ENCODE measurements around the gene GNAI3.

GNAI3 gene

DNA sequence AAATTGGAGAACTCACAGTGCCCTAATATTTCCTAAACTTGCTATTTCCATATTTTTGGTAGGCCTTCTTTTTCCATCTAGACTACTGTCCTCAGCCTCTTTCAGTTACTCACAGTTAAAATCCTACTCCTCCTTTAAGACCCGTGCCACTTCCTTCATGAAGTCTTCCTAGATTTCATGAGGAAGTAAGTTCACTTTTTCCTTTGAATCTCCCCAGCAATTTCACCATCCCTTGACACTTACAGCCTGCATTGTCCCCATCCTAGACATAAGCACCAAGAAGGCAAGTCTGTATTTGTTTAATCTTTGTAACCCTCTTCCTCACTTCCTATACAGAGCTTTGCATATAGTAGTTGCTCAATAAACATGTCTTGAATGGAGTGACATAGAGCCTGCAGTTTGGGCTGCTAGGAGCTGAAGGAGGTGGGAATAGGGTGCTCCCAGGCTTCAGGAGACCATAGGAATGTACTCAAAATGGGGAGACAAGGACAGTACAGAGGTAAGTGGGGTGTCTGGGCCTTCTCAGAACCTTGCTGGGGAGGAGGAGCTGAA lies 14.0 kb upstream of the GNAI3 start:
- Histone ChIP-seq H3K4me1 (ENCODE audit: control insufficient read depth, insufficient read depth, low read length, poor library complexity, severe bottlenecking) (peaks cover 22% of the 10 kb centered on the region), H3K36me3 (ENCODE audit: control insufficient read depth, insufficient read depth, low read length) (no peaks in the 10 kb centered on the region), H3K27ac (ENCODE audit: insufficient read depth, low read length, poor library complexity, severe bottlenecking) (no peak overlapping the region), H3K9me3 (ENCODE audit: control insufficient read depth, low read length) (no peaks in the 10 kb centered on the region), H3K4me3 (ENCODE audit: insufficient read depth, low read depth, low read length, poor library complexity, severe bottlenecking) (no peak overlapping the region), H3K27me3 (replicated peaks; ENCODE audit: control insufficient read depth, insufficient read depth, low read length, poor library complexity, severe bottlenecking) (no peaks in the 10 kb centered on the region)
- DNase-seq: no peak

DNA sequence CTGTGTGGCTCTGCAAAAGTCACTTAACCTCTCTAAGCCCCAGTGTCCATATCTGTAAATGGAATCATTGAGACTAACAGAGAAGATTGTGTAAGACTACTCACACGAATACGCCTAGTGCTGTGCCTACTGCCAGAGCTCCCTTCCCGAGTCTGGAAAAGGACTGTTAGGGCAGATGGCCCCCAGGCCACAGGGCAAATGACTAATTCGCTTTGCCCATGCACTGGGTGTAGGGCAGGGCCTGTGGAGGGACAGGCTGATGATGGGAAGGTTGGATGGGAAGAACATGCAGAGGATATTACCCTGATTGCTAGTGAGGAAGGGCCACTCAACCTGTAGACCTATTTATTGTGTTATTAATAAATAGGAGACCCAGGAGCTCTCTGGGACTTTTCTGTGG lies 12.9 kb upstream of the GNAI3 start:
- H3K36me3 ChIP-seq (ENCODE audit: control insufficient read depth, insufficient read depth, low read length): no peaks in the 10 kb centered on the region
- no peaks in the 10 kb centered on the region for H3K9me3 ChIP-seq (ENCODE audit: control insufficient read depth, low read length)
- no peak overlapping the region for H3K27ac ChIP-seq (ENCODE audit: insufficient read depth, low read length, poor library complexity, severe bottlenecking)
- DNase-seq: no peak
- peaks cover 22% of the 10 kb centered on the region for H3K4me1 ChIP-seq (ENCODE audit: control insufficient read depth, insufficient read depth, low read length, poor library complexity, severe bottlenecking)
- H3K27me3 ChIP-seq (replicated peaks; ENCODE audit: control insufficient read depth, insufficient read depth, low read length, poor library complexity, severe bottlenecking): no peaks in the 10 kb centered on the region
- H3K4me3 ChIP-seq (ENCODE audit: insufficient read depth, low read depth, low read length, poor library complexity, severe bottlenecking): no peak overlapping the region

DNA sequence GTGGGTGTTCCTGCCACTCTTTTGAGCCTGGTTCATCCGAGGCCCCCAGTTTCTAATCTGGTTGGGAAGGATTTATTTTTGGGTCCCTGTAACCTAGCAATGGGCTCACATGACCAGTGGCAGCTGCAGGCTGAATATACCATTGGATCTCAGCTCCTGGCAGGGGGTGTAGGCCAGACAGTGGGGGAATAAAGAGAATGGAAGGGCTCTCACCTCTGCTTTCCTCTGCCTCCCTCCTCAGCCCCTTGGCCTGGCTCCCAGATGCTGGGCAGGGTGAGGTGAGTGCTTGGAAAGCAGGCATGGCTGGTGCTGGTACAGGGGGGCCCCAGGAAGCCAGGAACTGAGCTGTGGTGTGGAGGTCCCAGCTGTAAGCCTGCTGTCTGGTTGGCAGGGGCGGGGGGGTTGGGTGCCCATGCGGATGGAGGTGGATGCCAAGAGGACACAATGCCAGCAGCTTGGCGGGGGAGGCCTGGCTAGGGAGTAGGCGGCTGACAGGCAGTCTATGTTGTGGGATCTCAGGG lies 12.4 kb upstream of the GNAI3 start:
- Histone ChIP-seq H3K4me1 (ENCODE audit: control insufficient read depth, insufficient read depth, low read length, poor library complexity, severe bottlenecking) (peaks cover 18% of the 10 kb centered on the region), H3K9me3 (ENCODE audit: control insufficient read depth, low read length) (no peaks in the 10 kb centered on the region), H3K36me3 (ENCODE audit: control insufficient read depth, insufficient read depth, low read length) (no peaks in the 10 kb centered on the region), H3K27me3 (replicated peaks; ENCODE audit: control insufficient read depth, insufficient read depth, low read length, poor library complexity, severe bottlenecking) (no peaks in the 10 kb centered on the region), H3K27ac (ENCODE audit: insufficient read depth, low read length, poor library complexity, severe bottlenecking) (no peak overlapping the region), H3K4me3 (ENCODE audit: insufficient read depth, low read depth, low read length, poor library complexity, severe bottlenecking) (no peak overlapping the region)
- no peak for DNase-seq

DNA sequence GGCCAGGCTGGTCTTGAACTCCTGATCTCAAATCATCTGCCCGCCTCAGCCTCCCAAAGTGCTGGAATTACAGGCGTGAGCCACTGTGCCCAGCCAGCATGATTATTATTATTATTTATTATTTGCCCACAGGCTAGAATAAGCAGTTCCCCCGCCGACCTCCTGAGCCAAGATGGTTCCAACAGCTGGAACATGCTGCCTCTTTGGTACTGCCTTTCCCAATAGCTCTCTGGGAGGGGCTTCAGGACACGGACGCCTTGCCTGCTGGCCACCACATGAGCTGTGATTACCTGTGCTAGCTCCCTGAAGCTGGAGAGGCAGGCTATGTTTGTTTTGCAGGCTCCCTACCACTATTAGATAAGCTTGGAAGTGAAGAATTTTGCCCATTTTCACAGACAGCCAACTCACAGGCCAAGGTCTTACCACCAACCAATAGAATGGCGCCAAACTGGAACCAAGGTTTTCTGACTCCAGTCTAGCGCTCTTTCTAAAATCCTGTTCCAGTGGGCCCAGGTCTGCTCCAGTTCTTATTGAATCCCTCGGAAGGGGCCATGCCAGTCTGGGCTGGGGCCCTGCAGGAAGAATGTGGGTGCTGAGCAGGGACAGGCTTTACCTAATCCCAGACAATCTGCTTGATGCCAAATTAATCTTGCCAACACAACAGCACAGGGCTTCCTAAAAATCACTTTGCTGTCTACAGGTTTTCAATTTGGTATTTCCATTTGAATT lies 10.8 kb upstream of the GNAI3 start:
- Histone ChIP-seq H3K27me3 (replicated peaks; ENCODE audit: control insufficient read depth, insufficient read depth, low read length, poor library complexity, severe bottlenecking) (no peaks in the 10 kb centered on the region), H3K4me3 (ENCODE audit: insufficient read depth, low read depth, low read length, poor library complexity, severe bottlenecking) (no peak overlapping the region), H3K4me1 (ENCODE audit: control insufficient read depth, insufficient read depth, low read length, poor library complexity, severe bottlenecking) (peaks cover 2% of the 10 kb centered on the region), H3K36me3 (ENCODE audit: control insufficient read depth, insufficient read depth, low read length) (no peaks in the 10 kb centered on the region), H3K27ac (ENCODE audit: insufficient read depth, low read length, poor library complexity, severe bottlenecking) (no peak overlapping the region), H3K9me3 (ENCODE audit: control insufficient read depth, low read length) (no peaks in the 10 kb centered on the region)
- DNase-seq: no peak

DNA sequence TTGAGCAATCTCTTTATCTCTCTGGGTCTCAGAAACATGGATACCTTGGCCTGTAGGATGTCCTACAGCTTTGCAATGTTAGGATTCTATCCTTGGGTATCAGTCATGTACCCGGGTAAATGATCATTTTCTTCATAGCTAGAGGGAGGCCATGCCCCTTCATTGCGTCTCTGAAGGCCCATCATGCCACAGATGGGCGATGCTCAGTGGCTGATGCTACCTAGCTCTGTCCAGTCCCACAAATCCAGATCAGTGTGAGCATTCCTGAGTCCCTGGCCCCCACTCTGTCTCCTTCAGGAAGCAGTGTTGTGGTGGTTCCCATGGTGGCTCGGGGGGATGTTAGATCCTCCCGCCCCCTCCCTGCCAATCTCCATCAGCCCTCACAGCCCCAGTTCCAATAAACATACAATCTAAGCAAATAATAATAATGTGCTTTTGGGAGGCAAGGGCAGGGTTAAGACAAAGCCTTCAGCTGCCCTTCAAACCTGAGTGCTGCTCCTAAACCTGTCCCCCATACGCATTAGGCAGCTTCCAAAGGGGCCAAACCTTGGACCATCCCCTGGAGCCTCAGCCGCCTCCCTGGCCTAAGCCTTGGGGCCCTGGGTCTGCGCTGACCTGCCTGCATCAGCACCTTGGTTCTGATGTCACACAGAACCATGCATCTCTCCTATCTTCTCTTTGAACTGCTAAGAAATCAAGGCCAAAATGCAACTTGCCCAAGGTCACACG lies 9.4 kb upstream of the GNAI3 start:
- H3K27ac ChIP-seq (ENCODE audit: insufficient read depth, low read length, poor library complexity, severe bottlenecking): no peak overlapping the region
- H3K27me3 ChIP-seq (replicated peaks; ENCODE audit: control insufficient read depth, insufficient read depth, low read length, poor library complexity, severe bottlenecking): no peaks in the 10 kb centered on the region
- DNase-seq: no peak
- H3K9me3 ChIP-seq (ENCODE audit: control insufficient read depth, low read length): no peaks in the 10 kb centered on the region
- no peaks in the 10 kb centered on the region for H3K4me1 ChIP-seq (ENCODE audit: control insufficient read depth, insufficient read depth, low read length, poor library complexity, severe bottlenecking)
- no peak overlapping the region for H3K4me3 ChIP-seq (ENCODE audit: insufficient read depth, low read depth, low read length, poor library complexity, severe bottlenecking)
- no peaks in the 10 kb centered on the region for H3K36me3 ChIP-seq (ENCODE audit: control insufficient read depth, insufficient read depth, low read length)

DNA sequence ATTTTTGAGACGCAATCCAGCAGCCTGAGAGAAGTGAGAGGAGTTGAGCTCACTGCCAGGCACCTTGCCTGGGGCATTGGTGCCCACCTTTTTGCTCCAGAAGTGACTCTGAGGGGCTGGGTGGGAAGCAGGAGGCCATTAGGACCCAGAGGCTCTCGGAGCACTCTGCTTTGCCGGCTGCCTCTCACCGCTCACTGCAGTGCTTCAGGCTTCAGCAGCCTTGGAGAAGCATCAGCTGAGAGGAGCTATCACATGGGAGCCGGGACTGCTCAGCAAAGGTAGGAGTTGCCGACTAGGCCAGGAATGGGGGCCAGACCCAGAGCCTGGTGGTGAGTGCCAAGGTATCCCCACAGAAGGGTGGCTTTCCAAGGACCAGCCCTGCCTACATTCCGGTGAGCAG lies 8.7 kb upstream of the GNAI3 start, which contains the start of gene GPR61:
Gene GPR61, plus strand, starts transcription at position 197 of the 400 bp plus-strand sequence. CDS start 3,151 bp downstream, outside the sequence.
- Histone ChIP-seq H3K4me3 (ENCODE audit: insufficient read depth, low read depth, low read length, poor library complexity, severe bottlenecking) (no peak within 1 kb of the TSS), H3K36me3 (ENCODE audit: control insufficient read depth, insufficient read depth, low read length) (no peaks in the 10 kb centered on the region), H3K9me3 (ENCODE audit: control insufficient read depth, low read length) (no peaks in the 10 kb centered on the region), H3K27me3 (replicated peaks; ENCODE audit: control insufficient read depth, insufficient read depth, low read length, poor library complexity, severe bottlenecking) (no peaks in the 10 kb centered on the region), H3K27ac (ENCODE audit: insufficient read depth, low read length, poor library complexity, severe bottlenecking) (no peak within 1 kb of the TSS), H3K4me1 (ENCODE audit: control insufficient read depth, insufficient read depth, low read length, poor library complexity, severe bottlenecking) (no peaks in the 10 kb centered on the region)
- no peak for DNase-seq

DNA sequence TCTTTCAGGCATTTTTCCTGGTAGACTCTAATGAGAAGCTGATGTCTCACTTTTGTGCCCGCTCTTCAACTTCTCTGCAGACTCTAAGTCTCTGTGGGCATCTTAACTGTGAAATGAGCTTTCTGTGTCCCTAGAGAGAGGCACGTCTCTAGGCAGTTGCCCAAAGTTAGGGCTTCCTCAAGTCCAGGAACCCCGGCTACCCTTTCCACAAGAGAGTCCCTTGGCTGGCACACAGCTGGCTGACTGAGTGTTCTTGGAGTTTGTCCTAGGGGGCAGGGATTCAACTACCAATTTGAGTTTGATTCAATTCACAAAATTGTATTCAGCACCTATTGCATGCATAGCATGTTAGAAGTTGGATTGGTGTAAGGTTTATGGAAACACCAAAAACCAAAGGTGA lies 7.3 kb upstream of the GNAI3 start:
- DNase-seq: no peak
- Histone ChIP-seq H3K27ac (ENCODE audit: insufficient read depth, low read length, poor library complexity, severe bottlenecking) (no peak overlapping the region), H3K4me1 (ENCODE audit: control insufficient read depth, insufficient read depth, low read length, poor library complexity, severe bottlenecking) (peaks cover under 1% of the 10 kb centered on the region), H3K4me3 (ENCODE audit: insufficient read depth, low read depth, low read length, poor library complexity, severe bottlenecking) (no peak overlapping the region), H3K36me3 (ENCODE audit: control insufficient read depth, insufficient read depth, low read length) (no peaks in the 10 kb centered on the region), H3K27me3 (replicated peaks; ENCODE audit: control insufficient read depth, insufficient read depth, low read length, poor library complexity, severe bottlenecking) (no peaks in the 10 kb centered on the region), H3K9me3 (ENCODE audit: control insufficient read depth, low read length) (no peaks in the 10 kb centered on the region)

DNA sequence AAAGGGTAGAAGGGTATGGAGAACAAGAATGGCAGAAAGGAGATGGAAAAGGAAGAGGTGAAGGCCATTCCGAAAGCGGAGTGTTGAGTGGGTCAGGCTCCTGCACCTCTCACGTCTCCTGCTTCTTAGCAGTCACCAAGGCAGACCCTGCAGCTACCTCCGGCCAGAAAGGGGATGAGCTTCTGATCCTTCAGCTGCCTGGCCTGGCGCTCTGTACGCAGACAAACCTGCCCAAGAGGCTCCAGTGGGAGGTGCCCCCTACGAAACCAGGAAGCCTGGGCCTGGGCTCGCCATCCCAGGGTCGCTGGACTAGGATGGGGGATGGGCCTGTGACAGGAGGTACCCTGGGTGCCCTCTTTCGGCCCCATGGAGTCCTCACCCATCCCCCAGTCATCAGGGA lies 5.8 kb upstream of the GNAI3 start:
- no peaks in the 10 kb centered on the region for H3K36me3 ChIP-seq (ENCODE audit: control insufficient read depth, insufficient read depth, low read length)

DNA sequence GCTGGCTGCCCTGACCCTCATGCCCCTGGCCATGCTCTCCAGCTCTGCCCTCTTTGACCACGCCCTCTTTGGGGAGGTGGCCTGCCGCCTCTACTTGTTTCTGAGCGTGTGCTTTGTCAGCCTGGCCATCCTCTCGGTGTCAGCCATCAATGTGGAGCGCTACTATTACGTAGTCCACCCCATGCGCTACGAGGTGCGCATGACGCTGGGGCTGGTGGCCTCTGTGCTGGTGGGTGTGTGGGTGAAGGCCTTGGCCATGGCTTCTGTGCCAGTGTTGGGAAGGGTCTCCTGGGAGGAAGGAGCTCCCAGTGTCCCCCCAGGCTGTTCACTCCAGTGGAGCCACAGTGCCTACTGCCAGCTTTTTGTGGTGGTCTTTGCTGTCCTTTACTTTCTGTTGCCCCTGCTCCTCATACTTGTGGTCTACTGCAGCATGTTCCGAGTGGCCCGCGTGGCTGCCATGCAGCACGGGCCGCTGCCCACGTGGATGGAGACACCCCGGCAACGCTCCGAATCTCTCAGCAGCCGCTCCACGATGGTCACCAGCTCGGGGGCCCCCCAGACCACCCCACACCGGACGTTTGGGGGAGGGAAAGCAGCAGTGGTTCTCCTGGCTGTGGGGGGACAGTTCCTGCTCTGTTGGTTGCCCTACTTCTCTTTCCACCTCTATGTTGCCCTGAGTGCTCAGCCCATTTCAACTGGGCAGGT lies 5.0 kb upstream of the GNAI3 start:
- no peaks in the 10 kb centered on the region for H3K9me3 ChIP-seq (ENCODE audit: control insufficient read depth, low read length)
- DNase-seq: no peak
- H3K4me1 ChIP-seq (ENCODE audit: control insufficient read depth, insufficient read depth, low read length, poor library complexity, severe bottlenecking): peaks cover 16% of the 10 kb centered on the region
- H3K36me3 ChIP-seq (ENCODE audit: control insufficient read depth, insufficient read depth, low read length): no peaks in the 10 kb centered on the region
- no peak overlapping the region for H3K4me3 ChIP-seq (ENCODE audit: insufficient read depth, low read depth, low read length, poor library complexity, severe bottlenecking)
- no peaks in the 10 kb centered on the region for H3K27me3 ChIP-seq (replicated peaks; ENCODE audit: control insufficient read depth, insufficient read depth, low read length, poor library complexity, severe bottlenecking)
- no peak overlapping the region for H3K27ac ChIP-seq (ENCODE audit: insufficient read depth, low read length, poor library complexity, severe bottlenecking)

More for the DNA sequence above, 5.8 kb upstream of the GNAI3 start:
- no peak for DNase-seq
- H3K27ac ChIP-seq (ENCODE audit: insufficient read depth, low read length, poor library complexity, severe bottlenecking): no peak overlapping the region
- no peak overlapping the region for H3K4me3 ChIP-seq (ENCODE audit: insufficient read depth, low read depth, low read length, poor library complexity, severe bottlenecking)
- H3K4me1 ChIP-seq (ENCODE audit: control insufficient read depth, insufficient read depth, low read length, poor library complexity, severe bottlenecking): peaks cover 16% of the 10 kb centered on the region
- H3K9me3 ChIP-seq (ENCODE audit: control insufficient read depth, low read length): no peaks in the 10 kb centered on the region
- H3K27me3 ChIP-seq (replicated peaks; ENCODE audit: control insufficient read depth, insufficient read depth, low read length, poor library complexity, severe bottlenecking): no peaks in the 10 kb centered on the region
